Natural killer cell (primary cell): ENCODE data around the gene CERS1. TPM values are rescaled to one million over a fixed set of nuclear protein-coding genes. Genes with fewer than 3 reads are reported as not detected.
A peak's percentile ranks its signal among the peaks of the same experiment; 100 is the strongest.

Experiments
- ATAC-seq, 3 donors: fragments of 150-1000 bp in 2 of 3; fragments of 200-7000 bp in 1 of 3; cut with Tn5 transposase; 1 replicate in 1 of 3; 2 replicates in 2 of 3; pipeline ENCODE4 v1.10.0; 2021; ENCODE audit warnings: mild to moderate bottlenecking in 2 of 3, moderate library complexity in 2 of 3
- DNase-seq, 2 donors: peaks; one replicate each; pipeline versions ENCODE4 v3.0.0 to v3.0.0-alpha.2; 2013 to 2021; ENCODE audit warnings: mixed read lengths in 1 of 2
- H3K27ac ChIP-seq: one replicate; pipeline ENCODE4 v1.5.1; 2013; ENCODE audit warnings: mild to moderate bottlenecking, low read length
- H3K27me3 ChIP-seq: one replicate; pipeline ENCODE4 v1.6.1; 2013; ENCODE audit warnings: low read length; ENCODE audit not compliant: control insufficient read depth, insufficient read depth
- H3K36me3 ChIP-seq: one replicate; pipeline ENCODE4 v1.6.1; 2013; ENCODE audit warnings: low read length; ENCODE audit not compliant: control insufficient read depth, insufficient read depth
- H3K4me1 ChIP-seq: one replicate; pipeline ENCODE4 v1.6.1; 2013; ENCODE audit warnings: low read length; ENCODE audit not compliant: control insufficient read depth, insufficient read depth
- H3K4me3 ChIP-seq: one replicate; pipeline ENCODE4 v1.5.1; 2013; ENCODE audit warnings: low read length
- H3K9me3 ChIP-seq: one replicate; pipeline ENCODE4 v1.6.1; 2013; ENCODE audit warnings: low read length; ENCODE audit not compliant: control insufficient read depth, insufficient read depth
- H3K27ac Mint-ChIP-seq, 2 donors: one replicate each; pipeline ENCODE4 v1.8.0; 2022; ENCODE audit warnings: mild to moderate bottlenecking in 2 of 2, mixed read lengths in 2 of 2, moderate library complexity in 1 of 2
- H3K27me3 Mint-ChIP-seq, 2 donors: one replicate each; pipeline ENCODE4 v1.8.0; 2022; ENCODE audit warnings: low read depth in 2 of 2, mixed read lengths in 2 of 2
- H3K36me3 Mint-ChIP-seq: one replicate; pipeline ENCODE4 v1.8.0; 2022; ENCODE audit warnings: mixed read lengths
- H3K4me1 Mint-ChIP-seq, 2 donors: one replicate each; pipeline ENCODE4 v1.8.0; 2022; ENCODE audit warnings: mixed read lengths in 2 of 2
- H3K4me3 Mint-ChIP-seq: one replicate; pipeline ENCODE4 v1.8.0; 2022; ENCODE audit warnings: mild to moderate bottlenecking, moderate library complexity, mixed read lengths
- H3K9me3 Mint-ChIP-seq, 2 donors: one replicate each; pipeline ENCODE4 v1.8.0; 2022; ENCODE audit warnings: mixed read lengths in 2 of 2
- CTCF ChIP-seq: fragments of 200-600 bp; IDR thresholded peaks from one replicate; pipeline ENCODE4 v1.8.0; 2022; ENCODE audit warnings: antibody characterized with exemption
- WGBS: methylation state at CpG from one replicate; pipeline ENCODE4 v1.1.7; 2013; ENCODE audit warnings: missing lambda C conversion rate; ENCODE audit not compliant: insufficient coverage; 5-methylcytosine and 5-hydroxymethylcytosine counted together
- intact Hi-C: fragments of 100-400 bp; cut with micrococcal nuclease; formaldehyde crosslinking; loops from one replicate; pipeline ENCODE4 v1.14.2; 2022
- total RNA-seq, 4 donors: library from RNA; stranded (reverse); fragments of 120-200 nt in 1 of 4; gene quantifications; one replicate each; pipeline versions ENCODE4 v1.2.3 to v1.2.4, GENCODE V29; 2013 to 2022

CERS1 gene
- total RNA-seq, 3 donors from 2014 or later (not counting 1 experiment from before 2014, with no cell fraction given), result not detected

GRCh38 chr19:18852648-18853047, 43.3 kb downstream of the CERS1 start:
- TF ChIP-seq CTCF, result no peak
- Histone ChIP-seq H3K4me3 (no peak overlapping the region), H3K9me3 (no peaks in the 10 kb centered on the region), H3K27ac (no peak overlapping the region), H3K27me3 (no peaks in the 10 kb centered on the region), H3K36me3 (peaks cover 88% of the 10 kb centered on the region), H3K4me1 (peaks cover 23% of the 10 kb centered on the region)
- H3K27me3 Mint-ChIP-seq, result no peaks in the 10 kb centered on the region
- no peaks in the 10 kb centered on the region for H3K9me3 Mint-ChIP-seq
- peak overlapping the region in 1 of 2 donors; percentile 18 for H3K27ac Mint-ChIP-seq
- intact Hi-C loops, result no loop called here
- ATAC-seq (no peak), DNase-seq (no peak)
- no peaks in the 10 kb centered on the region for H3K36me3 Mint-ChIP-seq
- H3K4me3 Mint-ChIP-seq, result no peak overlapping the region
- peaks cover 19 to 22% of the 10 kb centered on the region in 2 donors for H3K4me1 Mint-ChIP-seq
- 97% methylated on average over 12 of the region's 12 CpGs for WGBS

GRCh38 chr19:18851673-18852325, 44.2 kb downstream of the CERS1 start:
- Histone ChIP-seq H3K9me3 (no peaks in the 10 kb centered on the region), H3K27ac (no peak overlapping the region), H3K4me3 (no peak overlapping the region), H3K4me1 (peaks cover 29% of the 10 kb centered on the region), H3K27me3 (no peaks in the 10 kb centered on the region), H3K36me3 (peaks cover 82% of the 10 kb centered on the region)
- 95% methylated on average over 31 of the region's 31 CpGs for WGBS
- no peak for TF ChIP-seq CTCF
- Mint-ChIP-seq H3K27ac (no peak overlapping the region), H3K27me3 (no peaks in the 10 kb centered on the region), H3K36me3 (no peaks in the 10 kb centered on the region), H3K9me3 (no peaks in the 10 kb centered on the region), H3K4me3 (no peak overlapping the region), H3K4me1 (peaks cover 27 to 30% of the 10 kb centered on the region in 2 donors)
- ATAC-seq (no peak), DNase-seq (no peak)
- intact Hi-C loops, result no loop called here

DNA sequence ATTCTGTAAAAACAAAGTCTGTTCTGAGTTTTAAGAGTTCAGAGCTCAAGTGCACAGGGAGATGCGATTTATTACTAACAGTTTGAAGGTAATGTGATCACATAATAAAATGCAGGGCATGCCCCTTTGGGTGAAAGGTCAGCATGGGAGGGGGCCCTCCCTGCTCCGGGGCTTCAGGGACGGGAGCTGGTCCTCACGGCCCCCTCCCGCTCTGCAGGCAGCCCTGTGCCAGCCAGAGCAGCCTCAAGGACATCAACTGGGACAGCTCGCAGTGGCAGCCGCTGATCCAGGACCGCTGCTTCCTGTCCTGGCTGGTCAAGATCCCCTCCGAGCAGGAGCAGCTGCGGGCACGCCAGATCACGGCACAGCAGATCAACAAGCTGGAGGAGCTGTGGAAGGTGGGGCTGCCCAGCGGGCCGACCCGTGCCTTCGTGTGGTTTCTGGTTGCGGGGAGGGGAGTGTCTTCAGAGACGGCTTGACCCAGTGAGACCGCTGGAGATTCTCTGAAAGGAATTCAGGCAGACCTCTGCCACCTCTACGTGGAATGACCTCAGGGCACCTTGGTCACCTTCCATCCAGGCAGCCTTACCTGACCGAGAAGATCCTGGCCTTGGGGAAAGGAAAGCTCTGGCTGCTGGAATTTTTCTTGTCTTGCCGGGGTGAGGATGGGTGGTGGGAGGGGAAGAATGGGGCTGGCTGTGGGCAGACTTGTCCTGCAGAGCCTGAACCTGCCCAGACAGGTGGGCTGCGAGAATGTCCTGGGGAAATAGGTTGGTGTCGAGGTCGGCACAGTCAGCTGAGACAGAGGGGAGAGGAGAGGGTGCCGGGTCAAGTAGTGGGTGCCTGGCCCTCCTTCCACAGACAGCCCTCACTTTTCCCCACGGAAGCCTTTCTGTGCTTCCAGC, 45.2 kb downstream of the CERS1 start:
- no peaks in the 10 kb centered on the region for H3K9me3 ChIP-seq
- no peaks in the 10 kb centered on the region for H3K27me3 ChIP-seq
- H3K27ac ChIP-seq, result no peak overlapping the region
- Mint-ChIP-seq H3K27ac (no peak overlapping the region), H3K27me3 (no peaks in the 10 kb centered on the region), H3K36me3 (no peaks in the 10 kb centered on the region), H3K4me1 (peaks cover 29 to 41% of the 10 kb centered on the region in 2 donors), H3K9me3 (no peaks in the 10 kb centered on the region), H3K4me3 (no peak overlapping the region)
- H3K36me3 ChIP-seq, result peaks cover 71% of the 10 kb centered on the region
- WGBS, result 94% methylated on average over 25 of the region's 27 CpGs
- H3K4me3 ChIP-seq, result no peak overlapping the region
- intact Hi-C loops, result no loop called here
- ATAC-seq (no peak), DNase-seq (no peak)
- no peak for TF ChIP-seq CTCF
- H3K4me1 ChIP-seq, result peaks cover 32% of the 10 kb centered on the region
